Measurements from ENCODE around the gene PLEKHA7.
"Not testable (repeated sequence)": the region's sequence is repeated elsewhere in the genome, so short reads cannot be mapped to it uniquely, and the experiment has no call there.

The PLEKHA7 gene

DNA sequence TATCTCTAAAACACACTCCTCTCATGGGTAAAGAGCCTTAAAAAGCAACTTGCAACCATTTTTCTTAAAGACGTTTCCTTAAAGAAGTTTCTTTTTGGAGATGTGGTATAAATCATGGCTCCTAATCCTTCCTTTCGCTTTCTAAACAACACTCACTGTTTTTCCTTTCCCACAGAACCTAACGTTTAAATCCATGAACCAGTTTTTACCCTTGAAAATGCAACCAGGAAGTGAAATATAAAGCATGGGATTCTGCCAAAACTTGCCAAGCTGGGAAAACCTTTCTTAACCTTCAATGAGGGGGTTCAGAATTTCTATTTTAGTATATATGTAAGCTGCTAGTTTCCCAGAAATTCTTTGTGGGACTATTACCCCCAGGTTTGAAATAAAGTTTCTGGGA is 8.6 kb downstream of the PLEKHA7 start:
- no peaks in the 10 kb centered on the region for H3K4me1 ChIP-seq (ENCODE audit: control insufficient read depth, insufficient read depth, low read length)
- H3K9me3 ChIP-seq (ENCODE audit: control insufficient read depth in 2 of 2, low read length in 2 of 2) = no peaks in the 10 kb centered on the region
- no peaks in the 10 kb centered on the region for H3K27me3 ChIP-seq (ENCODE audit: control insufficient read depth in 1 of 2, insufficient read depth in 2 of 2, low read length in 2 of 2)
- no peaks in the 10 kb centered on the region for H3K36me3 ChIP-seq (ENCODE audit: control insufficient read depth in 2 of 2, insufficient read depth in 2 of 2, low read length in 2 of 2)
- no peak overlapping the region for H3K9ac ChIP-seq (ENCODE audit: low read length in 2 of 2)
- H3K27ac ChIP-seq (ENCODE audit: low read length) = no peak overlapping the region
- no peak overlapping the region for H3K4me3 ChIP-seq (ENCODE audit: low read length in 2 of 2)

DNA sequence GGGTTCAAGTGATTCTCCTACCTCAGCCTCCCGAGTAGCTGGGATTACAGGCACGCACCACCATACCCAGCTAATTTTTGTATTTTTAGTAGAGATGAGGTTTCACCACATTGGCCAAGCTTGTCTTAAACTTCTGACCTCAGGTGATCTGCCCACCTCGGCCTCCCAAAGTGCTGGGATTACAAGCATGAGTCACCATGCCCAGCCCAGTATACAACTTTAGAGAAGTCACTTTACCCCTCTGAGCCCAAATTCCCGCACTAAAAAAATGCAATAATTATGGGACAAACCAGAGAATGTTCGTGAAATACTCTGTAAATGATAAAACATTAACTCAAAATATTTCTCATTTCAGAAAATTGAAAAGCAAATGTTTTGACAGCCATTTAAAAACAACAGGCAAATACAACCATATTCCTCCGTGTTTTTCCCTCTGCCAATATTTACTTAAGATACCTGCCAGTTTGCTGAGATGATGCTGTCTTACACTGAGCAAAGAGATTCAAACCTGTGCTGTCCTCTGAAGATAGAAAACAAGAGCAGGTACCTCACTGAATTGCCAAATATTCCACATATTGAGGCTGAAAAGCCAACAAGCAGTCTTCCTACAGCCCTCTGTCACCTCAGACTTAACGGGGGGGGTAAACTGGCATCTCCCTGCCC is 9.6 kb downstream of the PLEKHA7 start:
- no peaks in the 10 kb centered on the region for H3K36me3 ChIP-seq (ENCODE audit: control insufficient read depth in 2 of 2, insufficient read depth in 2 of 2, low read length in 2 of 2)
- H3K27me3 ChIP-seq (ENCODE audit: control insufficient read depth in 1 of 2, insufficient read depth in 2 of 2, low read length in 2 of 2) = no peaks in the 10 kb centered on the region
- no peak overlapping the region for H3K27ac ChIP-seq (ENCODE audit: low read length)
- H3K9me3 ChIP-seq (ENCODE audit: control insufficient read depth in 2 of 2, low read length in 2 of 2) = no peaks in the 10 kb centered on the region
- no peak overlapping the region for H3K9ac ChIP-seq (ENCODE audit: low read length in 2 of 2)
- H3K4me3 ChIP-seq (ENCODE audit: low read length in 2 of 2) = no peak overlapping the region
- H3K4me1 ChIP-seq (ENCODE audit: control insufficient read depth, insufficient read depth, low read length) = no peaks in the 10 kb centered on the region

DNA sequence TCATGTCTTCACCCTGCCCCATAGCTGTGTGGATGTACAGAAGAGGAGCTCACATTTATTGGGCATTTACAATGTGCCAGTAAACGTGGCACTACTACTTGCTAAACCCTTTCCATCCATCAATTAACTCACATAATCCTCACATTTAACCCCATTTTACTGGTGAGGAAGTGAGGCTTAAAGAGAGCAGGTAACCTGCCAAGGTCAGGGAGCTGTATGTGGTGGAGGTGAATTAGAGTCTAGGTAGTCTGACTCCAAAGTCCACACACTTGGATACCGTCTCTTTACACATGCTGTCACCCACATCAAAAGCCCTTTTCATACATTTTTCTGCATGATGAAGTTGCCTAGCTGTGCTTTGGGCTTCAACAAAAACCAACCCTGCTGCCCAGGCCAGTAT is 10.8 kb downstream of the PLEKHA7 start:
- H3K27ac ChIP-seq (ENCODE audit: low read length) = no peak overlapping the region
- H3K27me3 ChIP-seq (ENCODE audit: control insufficient read depth in 1 of 2, insufficient read depth in 2 of 2, low read length in 2 of 2) = no peaks in the 10 kb centered on the region
- H3K9me3 ChIP-seq (ENCODE audit: control insufficient read depth in 2 of 2, low read length in 2 of 2) = no peaks in the 10 kb centered on the region
- no peaks in the 10 kb centered on the region for H3K36me3 ChIP-seq (ENCODE audit: control insufficient read depth in 2 of 2, insufficient read depth in 2 of 2, low read length in 2 of 2)
- no peak overlapping the region for H3K9ac ChIP-seq (ENCODE audit: low read length in 2 of 2)
- H3K4me1 ChIP-seq (ENCODE audit: control insufficient read depth, insufficient read depth, low read length) = no peaks in the 10 kb centered on the region
- H3K4me3 ChIP-seq (ENCODE audit: low read length in 2 of 2) = no peak overlapping the region

GRCh38 chr11:17002543-17002942 is 11.7 kb downstream of the PLEKHA7 start:
- Histone ChIP-seq H3K27me3 (ENCODE audit: control insufficient read depth in 1 of 2, insufficient read depth in 2 of 2, low read length in 2 of 2) (no peaks in the 10 kb centered on the region), H3K4me1 (ENCODE audit: control insufficient read depth, insufficient read depth, low read length) (peaks cover under 1% of the 10 kb centered on the region), H3K9ac (ENCODE audit: low read length in 2 of 2) (no peak overlapping the region), H3K27ac (ENCODE audit: low read length) (no peak overlapping the region), H3K36me3 (ENCODE audit: control insufficient read depth in 2 of 2, insufficient read depth in 2 of 2, low read length in 2 of 2) (no peaks in the 10 kb centered on the region), H3K9me3 (ENCODE audit: control insufficient read depth in 2 of 2, low read length in 2 of 2) (no peaks in the 10 kb centered on the region), H3K4me3 (ENCODE audit: low read length in 2 of 2) (no peak overlapping the region)

DNA sequence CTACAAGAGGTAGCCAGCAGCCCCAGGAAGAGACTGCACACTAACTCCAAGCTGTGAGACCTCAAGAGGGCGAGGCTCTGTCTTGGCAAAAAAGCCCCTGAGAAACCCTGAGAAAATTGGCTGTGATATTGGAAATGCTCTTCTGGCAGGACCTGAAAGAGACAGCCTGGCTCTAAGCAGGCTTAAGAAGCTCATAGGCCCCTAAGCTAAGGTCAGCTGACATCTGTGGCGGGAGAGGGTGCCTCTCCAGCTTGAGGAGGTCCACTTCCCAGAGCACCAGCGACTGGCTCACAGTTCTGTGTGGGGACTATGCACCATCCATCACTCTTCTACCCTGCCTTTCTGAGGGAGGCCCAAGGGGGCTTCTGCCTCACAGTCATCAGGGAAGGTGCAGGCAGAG is 12.4 kb downstream of the PLEKHA7 start:
- Histone ChIP-seq H3K4me3 (ENCODE audit: low read length in 2 of 2) (no peak overlapping the region), H3K36me3 (ENCODE audit: control insufficient read depth in 2 of 2, insufficient read depth in 2 of 2, low read length in 2 of 2) (no peaks in the 10 kb centered on the region), H3K4me1 (ENCODE audit: control insufficient read depth, insufficient read depth, low read length) (peaks cover 4% of the 10 kb centered on the region), H3K27me3 (ENCODE audit: control insufficient read depth in 1 of 2, insufficient read depth in 2 of 2, low read length in 2 of 2) (no peaks in the 10 kb centered on the region), H3K9ac (ENCODE audit: low read length in 2 of 2) (no peak overlapping the region), H3K27ac (ENCODE audit: low read length) (no peak overlapping the region), H3K9me3 (ENCODE audit: control insufficient read depth in 2 of 2, low read length in 2 of 2) (no peaks in the 10 kb centered on the region)

DNA sequence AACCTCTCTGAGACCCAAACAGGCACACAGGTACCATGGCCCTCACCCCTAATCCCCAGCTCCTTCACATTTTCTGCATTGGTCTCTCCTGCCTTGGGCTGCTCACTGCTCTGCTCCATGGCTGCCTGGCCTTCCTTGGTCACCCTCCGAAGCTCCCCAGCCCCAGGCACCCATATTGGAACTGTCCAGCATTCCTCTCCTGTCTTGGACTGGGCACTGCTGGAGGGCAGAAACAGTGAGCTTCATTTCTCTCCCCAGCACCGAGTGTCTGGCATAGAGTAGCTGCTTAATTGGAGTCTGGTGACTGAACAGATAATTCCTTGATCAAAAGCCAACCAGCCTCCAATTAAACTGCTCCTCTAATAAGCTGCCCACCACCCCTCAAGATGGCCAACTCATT is 13.2 kb downstream of the PLEKHA7 start:
- Histone ChIP-seq H3K27ac (ENCODE audit: low read length) (no peak overlapping the region), H3K36me3 (ENCODE audit: control insufficient read depth in 2 of 2, insufficient read depth in 2 of 2, low read length in 2 of 2) (no peaks in the 10 kb centered on the region), H3K9me3 (ENCODE audit: control insufficient read depth in 2 of 2, low read length in 2 of 2) (no peaks in the 10 kb centered on the region), H3K4me3 (ENCODE audit: low read length in 2 of 2) (no peak overlapping the region), H3K27me3 (ENCODE audit: control insufficient read depth in 1 of 2, insufficient read depth in 2 of 2, low read length in 2 of 2) (no peaks in the 10 kb centered on the region), H3K4me1 (ENCODE audit: control insufficient read depth, insufficient read depth, low read length) (peaks cover 7% of the 10 kb centered on the region), H3K9ac (ENCODE audit: low read length in 2 of 2) (no peak overlapping the region)

- H3K27me3 ChIP-seq (ENCODE audit: control insufficient read depth in 1 of 2, insufficient read depth in 2 of 2, low read length in 2 of 2); H3K36me3 ChIP-seq (ENCODE audit: control insufficient read depth in 2 of 2, insufficient read depth in 2 of 2, low read length in 2 of 2); H3K4me3 ChIP-seq (ENCODE audit: low read length in 2 of 2); H3K9me3 ChIP-seq (ENCODE audit: control insufficient read depth in 2 of 2, low read length in 2 of 2); H3K27ac ChIP-seq (ENCODE audit: low read length); H3K4me1 ChIP-seq (ENCODE audit: control insufficient read depth, insufficient read depth, low read length); H3K9ac ChIP-seq (ENCODE audit: low read length in 2 of 2): not testable (repeated sequence)
These were observed 14.0 kb downstream of the PLEKHA7 start for GRCh38 chr11:17000253-17000652.

GRCh38 chr11:16999116-16999515 is 15.1 kb downstream of the PLEKHA7 start:
- Histone ChIP-seq H3K9ac (ENCODE audit: low read length in 2 of 2) (no peak overlapping the region), H3K27ac (ENCODE audit: low read length) (no peak overlapping the region), H3K36me3 (ENCODE audit: control insufficient read depth in 2 of 2, insufficient read depth in 2 of 2, low read length in 2 of 2) (no peaks in the 10 kb centered on the region), H3K27me3 (ENCODE audit: control insufficient read depth in 1 of 2, insufficient read depth in 2 of 2, low read length in 2 of 2) (no peaks in the 10 kb centered on the region), H3K9me3 (ENCODE audit: control insufficient read depth in 2 of 2, low read length in 2 of 2) (no peaks in the 10 kb centered on the region), H3K4me1 (ENCODE audit: control insufficient read depth, insufficient read depth, low read length) (peaks cover 7% of the 10 kb centered on the region), H3K4me3 (ENCODE audit: low read length in 2 of 2) (no peak overlapping the region)

DNA sequence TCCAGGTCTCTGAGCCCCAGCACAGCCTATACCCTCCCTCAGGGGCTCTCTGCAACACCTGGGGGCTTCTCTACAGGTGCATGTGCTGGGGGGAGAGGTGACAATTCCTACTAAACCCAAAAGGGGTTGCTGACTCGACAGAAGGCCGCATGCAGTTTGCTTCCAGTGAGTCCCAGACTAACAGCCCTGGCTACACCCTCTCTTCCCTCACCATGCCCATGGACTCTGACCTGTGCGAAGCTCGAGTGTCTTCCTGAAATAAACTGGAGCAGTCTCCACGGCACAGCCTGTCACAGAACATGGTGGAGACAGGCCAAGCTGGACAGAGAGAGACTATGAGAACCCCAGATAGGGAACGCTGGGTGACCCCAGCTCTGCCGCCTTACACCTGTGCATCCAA is 16.6 kb downstream of the PLEKHA7 start:
- H3K27me3 ChIP-seq (ENCODE audit: control insufficient read depth in 1 of 2, insufficient read depth in 2 of 2, low read length in 2 of 2) = no peaks in the 10 kb centered on the region
- H3K4me1 ChIP-seq (ENCODE audit: control insufficient read depth, insufficient read depth, low read length) = peaks cover 7% of the 10 kb centered on the region
- no peaks in the 10 kb centered on the region for H3K9me3 ChIP-seq (ENCODE audit: control insufficient read depth in 2 of 2, low read length in 2 of 2)
- H3K36me3 ChIP-seq (ENCODE audit: control insufficient read depth in 2 of 2, insufficient read depth in 2 of 2, low read length in 2 of 2) = no peaks in the 10 kb centered on the region
- H3K4me3 ChIP-seq (ENCODE audit: low read length in 2 of 2) = no peak overlapping the region
- H3K27ac ChIP-seq (ENCODE audit: low read length) = no peak overlapping the region
- no peak overlapping the region for H3K9ac ChIP-seq (ENCODE audit: low read length in 2 of 2)

DNA sequence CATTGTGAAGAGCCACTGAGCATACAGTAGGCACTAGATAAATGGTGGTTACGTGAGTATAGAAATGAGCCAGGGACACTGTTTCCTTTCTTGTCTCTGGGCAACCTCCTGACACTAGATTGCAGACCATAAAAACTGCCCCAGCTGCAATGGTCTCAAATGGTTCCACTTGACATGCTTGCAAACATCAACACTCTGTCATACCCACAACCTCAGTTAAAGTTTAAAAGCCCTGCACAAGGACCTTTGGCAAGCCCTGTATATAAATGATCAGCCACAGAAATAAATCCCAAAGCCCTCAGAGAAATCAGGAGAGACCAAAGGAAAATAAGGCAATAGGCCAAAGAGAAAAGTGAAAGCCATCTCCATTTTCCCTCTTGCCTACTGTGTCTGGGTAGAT is 20.7 kb downstream of the PLEKHA7 start:
- H3K9ac ChIP-seq (ENCODE audit: low read length in 2 of 2) = no peak overlapping the region
- H3K4me3 ChIP-seq (ENCODE audit: low read length in 2 of 2) = no peak overlapping the region
- no peaks in the 10 kb centered on the region for H3K36me3 ChIP-seq (ENCODE audit: control insufficient read depth in 2 of 2, insufficient read depth in 2 of 2, low read length in 2 of 2)
- no peaks in the 10 kb centered on the region for H3K9me3 ChIP-seq (ENCODE audit: control insufficient read depth in 2 of 2, low read length in 2 of 2)
- H3K4me1 ChIP-seq (ENCODE audit: control insufficient read depth, insufficient read depth, low read length) = peaks cover 7% of the 10 kb centered on the region
- no peaks in the 10 kb centered on the region for H3K27me3 ChIP-seq (ENCODE audit: control insufficient read depth in 1 of 2, insufficient read depth in 2 of 2, low read length in 2 of 2)
- no peak overlapping the region for H3K27ac ChIP-seq (ENCODE audit: low read length)

- Histone ChIP-seq H3K27ac (ENCODE audit: low read length) (no peak overlapping the region), H3K9ac (ENCODE audit: low read length in 2 of 2) (no peak overlapping the region), H3K4me3 (ENCODE audit: low read length in 2 of 2) (no peak overlapping the region), H3K36me3 (ENCODE audit: control insufficient read depth in 2 of 2, insufficient read depth in 2 of 2, low read length in 2 of 2) (no peaks in the 10 kb centered on the region), H3K27me3 (ENCODE audit: control insufficient read depth in 1 of 2, insufficient read depth in 2 of 2, low read length in 2 of 2) (no peaks in the 10 kb centered on the region), H3K9me3 (ENCODE audit: control insufficient read depth in 2 of 2, low read length in 2 of 2) (no peaks in the 10 kb centered on the region), H3K4me1 (ENCODE audit: control insufficient read depth, insufficient read depth, low read length) (peaks cover 7% of the 10 kb centered on the region)
These were observed 21.4 kb downstream of the PLEKHA7 start for GRCh38 chr11:16992846-16993245.

Measured in stomach smooth muscle (tissue), 2 donors.